Hematopoietic multipotent progenitor cell treated with erythropoietin and hydrocortisone succinate and interleukin-3 and kit ligand, for 8 days (in vitro differentiated cells): ENCODE data around the gene THSD8.
A peak's percentile ranks its signal among the peaks of the same experiment; 100 is the strongest.

Source experiments
- DNase-seq: peaks from one replicate; pipeline ENCODE4 v3.0.0-alpha.2; 2015

Gene THSD8

GRCh38 chr19:12801466-12802266, at the start of gene THSD8, which contains the start of gene PRDX2:
Gene THSD8 (plus strand): TSS chr19:12802069. CDS start chr19:12802072, 3 bp downstream.
Gene PRDX2 (minus strand): TSS chr19:12801800. CDS start chr19:12801261, 539 bp downstream.
- peak; percentile 87 for DNase-seq

- no peak for DNase-seq
Measured at GRCh38 chr19:12754465-12755196, 47.2 kb upstream of the THSD8 start.

DNA sequence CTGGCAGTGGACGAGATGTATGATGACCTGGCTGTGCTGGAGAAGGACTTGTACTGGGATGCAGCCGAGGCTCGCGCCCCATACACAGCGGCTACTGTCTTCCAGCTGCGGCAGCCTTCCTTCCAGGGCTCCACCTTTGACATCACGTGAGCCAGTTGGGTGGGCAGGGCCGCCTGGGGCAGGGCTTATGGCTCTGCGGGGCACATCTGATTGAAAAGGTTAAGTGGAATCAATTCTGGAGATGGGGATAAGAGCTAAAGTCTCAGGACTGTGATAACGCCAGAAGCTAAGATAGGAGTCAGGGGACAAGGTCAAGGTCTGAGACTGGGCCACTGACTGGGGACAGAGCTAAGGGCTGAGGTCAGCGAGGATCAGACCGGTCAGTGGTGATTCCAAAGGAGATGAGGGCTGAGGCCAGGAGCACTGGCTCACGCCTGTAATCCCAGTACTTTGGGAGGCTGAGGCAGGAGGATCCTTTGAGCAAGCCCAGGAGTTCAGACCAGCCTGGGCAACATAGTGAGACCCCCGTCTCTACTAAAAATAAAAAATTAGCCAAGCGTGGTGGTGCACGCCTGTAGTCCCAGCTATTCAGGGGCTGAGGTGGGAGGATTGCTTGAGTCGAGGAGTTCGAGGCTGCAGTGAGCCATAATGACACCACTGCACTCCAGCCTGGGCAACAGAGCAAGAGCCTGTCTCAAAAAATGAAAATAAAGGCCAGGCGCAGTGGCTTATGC, 45.6 kb upstream of the THSD8 start:
- DNase-seq, result no peak

GRCh38 chr19:12757544-12758274, 44.2 kb upstream of the THSD8 start:
- peak; percentile 68 for DNase-seq

DNA sequence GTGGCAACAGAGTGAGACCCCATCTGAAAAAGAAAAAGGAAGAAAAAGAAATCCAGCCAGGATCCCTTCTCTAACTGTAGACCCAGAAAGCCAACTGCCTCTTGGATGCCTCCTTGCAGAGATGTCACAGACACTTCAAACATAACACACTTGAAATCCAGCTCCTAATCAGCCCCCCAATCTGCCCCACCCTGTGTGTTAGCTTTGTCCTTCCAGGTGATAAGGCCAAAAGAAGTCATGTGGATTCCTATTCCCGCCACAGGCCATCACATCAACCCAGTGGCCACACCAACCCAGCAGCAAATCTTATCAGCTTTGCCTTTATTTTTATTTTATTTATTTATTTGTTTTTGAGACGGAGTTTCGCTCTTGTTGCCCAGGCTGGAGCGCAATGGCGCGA, 42.2 kb upstream of the THSD8 start:
- no peak for DNase-seq

DNA sequence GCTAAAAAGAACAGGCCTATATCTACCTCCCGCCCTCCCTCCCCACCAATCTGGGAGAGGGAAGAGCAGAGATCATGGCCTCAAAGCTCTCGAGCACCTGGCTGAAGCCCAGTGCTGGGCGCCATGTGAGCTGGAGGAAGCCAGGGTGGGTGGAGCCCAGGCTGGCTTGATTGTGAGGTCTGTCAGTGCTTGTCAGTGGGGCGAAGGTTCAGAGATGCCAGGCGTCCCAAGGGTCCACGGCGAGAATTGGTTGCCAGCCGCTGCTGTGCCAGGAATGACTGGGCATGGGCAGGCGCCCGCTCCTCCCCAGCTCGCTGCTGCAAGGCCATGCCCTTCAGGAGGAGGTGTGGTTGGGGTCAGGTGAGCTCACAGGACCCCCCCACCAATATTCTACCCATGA, 38.8 kb upstream of the THSD8 start:
- DNase-seq, result no peak

DNA sequence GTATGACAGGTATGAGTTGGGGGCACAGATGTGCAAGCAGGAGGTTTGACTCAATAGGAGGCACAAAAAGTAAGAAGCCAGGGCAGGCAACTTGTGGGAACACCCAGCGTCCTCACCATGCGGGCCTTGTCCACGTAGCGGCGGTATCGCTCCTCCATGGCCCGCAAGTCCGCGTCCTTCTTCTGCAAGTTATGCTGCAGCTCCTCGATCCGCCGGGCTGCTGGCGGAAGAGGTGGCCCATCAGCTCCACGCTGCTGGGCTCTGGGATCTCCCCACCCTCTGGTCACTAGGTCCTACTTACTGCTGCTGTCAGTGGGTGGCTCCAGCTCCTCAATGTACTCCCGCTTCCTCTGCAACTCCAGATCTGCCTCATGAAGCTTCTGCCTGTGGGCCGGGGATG, 37.2 kb upstream of the THSD8 start:
- no peak for DNase-seq

GRCh38 chr19:12766051-12766521, 35.8 kb upstream of the THSD8 start:
- no peak for DNase-seq

GRCh38 chr19:12767150-12767549, 34.7 kb upstream of the THSD8 start:
- no peak for DNase-seq

DNA sequence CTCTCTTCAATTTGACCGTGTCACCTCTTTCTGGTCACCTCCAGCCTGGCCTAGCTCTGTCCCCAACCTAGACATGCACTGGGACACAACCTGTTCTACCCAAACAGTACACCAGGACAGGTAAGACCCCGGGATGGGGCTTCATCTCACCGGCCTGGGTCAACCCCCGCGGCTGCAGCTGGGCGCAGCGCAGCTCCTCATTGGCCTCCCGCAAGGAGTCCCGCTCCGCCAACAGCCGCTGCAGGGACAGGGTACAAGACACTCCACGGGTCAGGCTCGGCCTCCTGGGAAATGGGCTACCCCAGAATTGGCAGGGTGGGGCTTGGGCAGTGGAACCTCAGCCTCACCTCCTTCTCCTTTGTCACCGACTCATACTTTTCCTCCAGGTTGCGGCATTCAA, 34.2 kb upstream of the THSD8 start:
- no peak for DNase-seq

DNA sequence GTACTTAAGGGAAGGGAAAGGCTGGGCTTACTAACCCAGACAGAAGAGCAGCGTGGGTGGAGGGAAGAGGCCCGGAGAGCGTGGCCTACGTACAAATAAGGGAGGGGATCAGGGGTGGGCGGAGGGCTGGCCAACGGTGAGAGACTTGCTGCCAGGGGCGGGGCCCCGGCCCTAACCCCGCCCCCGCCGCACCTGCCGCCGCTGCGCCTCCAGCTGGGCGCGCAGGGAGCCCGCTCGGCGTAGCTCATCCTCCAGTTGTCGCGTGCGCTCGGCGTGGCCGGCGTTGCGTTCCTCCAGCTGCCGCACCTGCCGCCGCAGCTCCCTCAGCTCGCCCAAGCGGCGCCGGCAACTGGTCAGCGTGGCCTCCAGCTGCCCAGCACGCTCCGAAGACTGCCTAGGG, 32.2 kb upstream of the THSD8 start:
- DNase-seq, result peak; percentile 36

- DNase-seq, result no peak
Measured at GRCh38 chr19:12770922-12771321, 30.9 kb upstream of the THSD8 start.

DNA sequence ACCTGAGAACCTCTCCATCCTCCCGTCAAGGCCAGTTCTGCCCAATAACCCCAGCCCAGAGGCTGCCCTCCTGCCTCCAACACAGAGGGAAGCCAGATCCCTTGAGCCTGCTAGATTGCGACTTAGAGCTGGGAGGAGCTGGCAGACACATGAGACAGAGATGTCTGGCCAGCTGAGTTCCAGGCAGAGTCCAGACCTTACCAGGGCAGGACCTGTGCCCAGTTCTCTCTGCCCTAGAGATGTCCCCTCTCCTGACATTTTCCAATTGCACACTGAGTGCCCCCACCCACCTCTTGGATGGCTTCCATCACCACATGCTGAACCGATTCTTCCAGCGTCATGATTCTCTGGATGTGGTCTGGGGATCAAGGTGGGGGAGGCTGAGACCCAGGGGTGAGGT, 29.5 kb upstream of the THSD8 start:
- no peak for DNase-seq

- DNase-seq, result peak; percentile 43
Measured at GRCh38 chr19:12773571-12773970, 28.3 kb upstream of the THSD8 start.

DNA sequence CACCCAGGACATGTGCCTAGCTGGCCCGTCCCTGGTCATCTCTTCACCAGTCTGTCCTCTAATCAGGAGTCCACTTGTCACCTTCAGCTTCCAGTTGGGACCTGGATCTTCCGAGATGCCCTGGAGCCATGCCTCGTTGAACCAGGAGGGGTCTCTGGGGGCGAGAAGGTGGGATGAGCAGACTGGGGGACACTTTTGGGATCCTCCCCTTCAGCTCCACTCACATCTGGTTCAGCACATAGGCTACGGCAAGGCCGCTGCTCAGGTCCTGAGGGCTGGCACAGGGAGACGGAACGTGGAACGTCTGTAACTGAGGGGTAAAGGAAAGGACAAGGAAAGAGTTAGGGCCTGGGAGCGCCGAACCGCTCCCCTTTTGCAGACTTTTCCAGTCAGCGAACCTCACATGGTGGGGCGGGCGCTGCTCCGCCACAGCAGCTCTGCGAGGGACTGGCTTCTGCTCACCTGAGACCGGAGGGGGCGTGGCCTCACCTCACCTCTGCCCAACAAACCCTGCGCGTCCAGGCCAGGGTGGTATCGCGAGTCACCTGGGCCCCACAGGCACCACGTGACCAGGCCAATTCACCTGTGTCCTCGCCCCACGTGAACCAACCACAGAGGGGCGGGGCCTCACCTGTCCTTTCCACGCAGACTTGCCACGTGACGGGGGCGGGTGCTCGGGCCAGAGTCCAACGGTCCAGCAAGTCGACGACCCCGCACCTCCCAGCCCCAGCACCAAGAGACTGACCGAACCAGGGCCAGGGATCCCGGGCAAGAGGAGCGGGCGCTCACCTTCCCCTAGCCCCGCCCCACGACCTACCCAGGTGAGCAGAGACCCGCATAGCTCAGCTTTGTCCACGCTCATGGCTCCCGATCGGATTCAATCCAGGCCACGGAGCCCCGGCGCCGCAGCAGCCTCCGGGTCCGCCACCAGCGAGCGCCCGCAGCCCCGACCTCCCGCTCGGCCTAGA, 27.0 kb upstream of the THSD8 start, which contains the start of gene HOOK2:
TSS of gene HOOK2 (minus strand) at position 965 of the 968 bp plus-strand sequence. CDS start at position 862, 103 bp downstream.
- no peak for DNase-seq

GRCh38 chr19:12777217-12778016, 24.5 kb upstream of the THSD8 start:
- DNase-seq, result peak; percentile 75

DNA sequence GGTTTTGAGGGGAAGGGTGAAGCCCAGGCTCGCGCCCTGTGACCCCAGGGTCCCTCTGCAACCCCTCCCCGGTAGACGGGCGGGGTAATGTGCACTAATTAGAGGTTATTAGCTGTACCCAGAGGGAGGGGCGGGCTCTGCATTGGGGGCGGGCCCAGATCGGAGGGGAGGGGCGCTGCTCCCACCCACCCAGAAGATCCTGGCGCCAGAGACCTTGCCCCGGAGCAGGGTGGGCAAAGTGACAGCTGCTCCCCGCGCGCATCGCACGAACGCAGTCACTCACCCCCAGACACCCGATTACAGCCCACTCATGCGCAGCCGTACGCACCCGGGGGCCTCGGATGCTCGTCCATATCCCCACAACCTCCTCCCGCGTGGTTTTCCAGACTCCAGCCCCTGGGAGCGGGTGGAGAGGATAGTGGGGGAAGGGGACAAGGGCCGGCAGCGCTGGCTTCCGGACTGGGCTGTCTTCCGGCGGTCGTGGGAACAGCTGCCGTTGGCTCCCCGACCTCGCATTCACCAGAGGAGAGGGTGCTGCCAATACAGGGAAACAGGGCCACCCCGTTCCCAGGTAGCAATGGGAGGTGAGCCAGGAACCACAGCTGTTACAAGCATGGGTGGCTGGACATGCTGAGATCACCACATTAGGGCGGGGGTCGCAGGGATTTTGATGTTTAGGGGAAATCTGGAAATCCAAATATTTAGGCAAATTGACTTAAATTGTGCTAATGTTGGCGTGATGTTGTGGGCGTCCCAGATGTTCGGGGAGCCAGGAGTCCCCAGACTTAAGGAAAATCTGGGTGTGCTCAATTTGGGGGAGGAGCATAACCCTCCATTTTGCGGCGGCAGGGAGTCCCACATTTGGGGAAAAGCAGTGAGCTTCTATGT, 23.6 kb upstream of the THSD8 start:
- DNase-seq, result peak; percentile 51

- DNase-seq, result no peak
Measured at GRCh38 chr19:12778905-12779161, 23.0 kb upstream of the THSD8 start.

GRCh38 chr19:12779162-12779993, 22.5 kb upstream of the THSD8 start:
- DNase-seq, result peak; percentile 64
